H9 (cell line): ENCODE measurements around the gene PCDHGB4. TPM values are rescaled to one million over a fixed set of nuclear protein-coding genes. Genes with fewer than 3 reads are reported as not detected.

Experiments used
- DNase-seq: peaks from one replicate; pipeline ENCODE4 v3.0.0-alpha.2; 2017
- H2AFZ ChIP-seq: one replicate; pipeline ENCODE4 v1.6.1; 2013; ENCODE audit warnings: mild to moderate bottlenecking, low read length, control low read depth, moderate library complexity
- H2AK5ac ChIP-seq: 2 replicates; pipeline ENCODE4 v1.6.1; 2013; ENCODE audit warnings: low read length, control low read depth, mixed read lengths; ENCODE audit not compliant: insufficient read length
- H2BK120ac ChIP-seq: one replicate; pipeline ENCODE4 v1.6.1; 2013; ENCODE audit warnings: low read depth, mild to moderate bottlenecking, low read length, control low read depth, inconsistent platforms; ENCODE audit not compliant: poor library complexity, severe bottlenecking
- H2BK12ac ChIP-seq: 2 replicates; pipeline ENCODE4 v1.6.1; 2013; ENCODE audit warnings: low read length, control low read depth, mixed read lengths, low read depth; ENCODE audit not compliant: insufficient read length
- H2BK15ac ChIP-seq: 2 replicates; pipeline ENCODE4 v1.6.1; 2013; ENCODE audit warnings: low read depth, low read length, control low read depth
- H2BK20ac ChIP-seq: one replicate; pipeline ENCODE4 v1.6.1; 2013; ENCODE audit warnings: low read depth, mild to moderate bottlenecking, low read length, control low read depth, inconsistent platforms; ENCODE audit not compliant: poor library complexity, severe bottlenecking
- H2BK5ac ChIP-seq: 2 replicates; pipeline ENCODE4 v1.6.1; 2013; ENCODE audit warnings: low read length, control low read depth, mixed read lengths; ENCODE audit not compliant: insufficient read length
- H3K14ac ChIP-seq: 2 replicates; pipeline ENCODE4 v1.6.1; 2013; ENCODE audit warnings: low read length, control low read depth; ENCODE audit not compliant: insufficient read depth
- H3K18ac ChIP-seq: 2 replicates; pipeline ENCODE4 v1.6.1; 2013; ENCODE audit warnings: low read depth, mild to moderate bottlenecking, mixed read lengths, low read length, control low read depth; ENCODE audit not compliant: insufficient read length
- H3K23ac ChIP-seq: 2 replicates; pipeline ENCODE4 v1.6.1; 2013; ENCODE audit warnings: low read length, control low read depth, mixed read lengths, low read depth; ENCODE audit not compliant: insufficient read length
- H3K23me2 ChIP-seq: 2 replicates; pipeline ENCODE4 v1.6.1; 2013; ENCODE audit warnings: low read depth, mild to moderate bottlenecking, mixed read lengths, low read length, control low read depth; ENCODE audit not compliant: insufficient read length, poor library complexity, severe bottlenecking
- H3K27ac ChIP-seq: 2 replicates; pipeline ENCODE4 v1.5.1; 2013; ENCODE audit warnings: low read length, control low read depth, mixed read lengths, low read depth; ENCODE audit not compliant: insufficient read length
- H3K27me3 ChIP-seq: 2 replicates; pipeline ENCODE4 v1.6.1; 2013; ENCODE audit warnings: low read length, control low read depth, inconsistent platforms; ENCODE audit not compliant: insufficient read depth
- H3K4ac ChIP-seq: 2 replicates; pipeline ENCODE4 v1.6.1; 2013; ENCODE audit warnings: low read depth, mild to moderate bottlenecking, control low read depth, inconsistent platforms, low read length, moderate library complexity
- H3K4me1 ChIP-seq: 2 replicates; pipeline ENCODE4 v1.6.1; 2013; ENCODE audit warnings: low read length, control low read depth, inconsistent platforms; ENCODE audit not compliant: insufficient read depth
- H3K4me2 ChIP-seq: 2 replicates; pipeline ENCODE4 v1.6.1; 2013; ENCODE audit warnings: low read length, control low read depth, mixed read lengths; ENCODE audit not compliant: insufficient read length, insufficient read depth
- H3K56ac ChIP-seq: 2 replicates; pipeline ENCODE4 v1.6.1; 2013; ENCODE audit warnings: low read depth, mild to moderate bottlenecking, mixed read lengths, low read length, control low read depth; ENCODE audit not compliant: insufficient read length
- H3K79me1 ChIP-seq: 2 replicates; pipeline ENCODE4 v1.6.1; 2013; ENCODE audit warnings: low read depth, mild to moderate bottlenecking, moderate library complexity, low read length, control low read depth, inconsistent platforms; ENCODE audit not compliant: insufficient read depth, poor library complexity, severe bottlenecking
- H3K79me2 ChIP-seq: 2 replicates; pipeline ENCODE4 v1.6.1; 2013; ENCODE audit warnings: low read length, control low read depth, inconsistent platforms; ENCODE audit not compliant: insufficient read depth
- H3K9ac ChIP-seq: 2 replicates; pipeline ENCODE4 v1.6.1; 2013; ENCODE audit warnings: low read length, control low read depth, mixed read lengths; ENCODE audit not compliant: insufficient read length; ENCODE audit errors: extremely low read depth
- H3K9me3 ChIP-seq: one replicate; pipeline ENCODE4 v1.6.1; 2013; ENCODE audit warnings: low read depth, low read length, inconsistent platforms; ENCODE audit not compliant: control insufficient read depth
- H3T11ph ChIP-seq: one replicate; pipeline ENCODE4 v1.6.1; 2013; ENCODE audit warnings: mild to moderate bottlenecking, low read length, control low read depth, inconsistent platforms
- H4K20me1 ChIP-seq: one replicate; pipeline ENCODE4 v1.6.1; 2013; ENCODE audit not compliant: control insufficient read depth, insufficient read length, insufficient read depth
- H4K5ac ChIP-seq: 2 replicates; pipeline ENCODE4 v1.6.1; 2013; ENCODE audit warnings: low read depth, mild to moderate bottlenecking, mixed read lengths, low read length, control low read depth; ENCODE audit not compliant: insufficient read length
- H4K8ac ChIP-seq: replicated peaks from 2 replicates; pipeline ENCODE4 v1.6.1; 2013; ENCODE audit warnings: low read length, control low read depth, mixed read lengths, low read depth; ENCODE audit not compliant: insufficient read length
- H4K91ac ChIP-seq: 2 replicates; pipeline ENCODE4 v1.6.1; 2013; ENCODE audit warnings: low read depth, mild to moderate bottlenecking, moderate library complexity, mixed read lengths, low read length, control low read depth; ENCODE audit not compliant: insufficient read length
- H3K27ac Mint-ChIP-seq, 3 experiments: 2 replicates in 2 of 3; 3 replicates in 1 of 3; pipeline ENCODE4 v1.8.0; 2020 to 2021; ENCODE audit warnings: mixed read lengths in 3 of 3, mild to moderate bottlenecking in 1 of 3, moderate library complexity in 1 of 3
- H3K27me3 Mint-ChIP-seq: 2 replicates; pipeline ENCODE4 v1.8.0; 2021; ENCODE audit warnings: low read depth, mild to moderate bottlenecking, moderate library complexity, mixed read lengths
- H3K36me3 Mint-ChIP-seq, 3 experiments: 2 replicates in 2 of 3; 3 replicates in 1 of 3; pipeline ENCODE4 v1.8.0; 2020 to 2021; ENCODE audit warnings: low read depth in 3 of 3, mixed read lengths in 3 of 3; ENCODE audit not compliant: insufficient read depth in 1 of 3
- H3K4me1 Mint-ChIP-seq, 2 experiments: 2 replicates each; pipeline ENCODE4 v1.8.0; 2020; ENCODE audit warnings: mixed read lengths in 2 of 2
- H3K4me3 Mint-ChIP-seq, 2 experiments: 2 replicates in 1 of 2; 3 replicates in 1 of 2; pipeline ENCODE4 v1.8.0; 2020 to 2021; ENCODE audit warnings: mild to moderate bottlenecking in 2 of 2, mixed read lengths in 2 of 2, moderate library complexity in 1 of 2
- H3K9me3 Mint-ChIP-seq, 2 experiments: 2 replicates in 1 of 2; 3 replicates in 1 of 2; pipeline ENCODE4 v1.8.0; 2020; ENCODE audit warnings: mild to moderate bottlenecking in 2 of 2, mixed read lengths in 2 of 2, moderate library complexity in 1 of 2
- WGBS: extraction: QIAGEN DNeasy Blood & Tissue Kit; methylation state at CpG from one replicate; pipeline ENCODE4 v1.1.7; 2013; ENCODE audit warnings: missing lambda C conversion rate, low lambda C conversion rate, mixed read lengths; ENCODE audit not compliant: insufficient read length; ENCODE audit errors: extremely low coverage; 5-methylcytosine and 5-hydroxymethylcytosine counted together
- total RNA-seq: library from RNA; stranded (reverse); gene quantifications from 2 replicates; pipeline ENCODE4 v1.2.1, GENCODE V29; 2021
- TF ChIP-seq, protein P1 (sequence below): fragments of 200-600 bp; sonication (generic); conservative IDR thresholded peaks from 3 replicates; pipeline ENCODE4 v1.8.0; 2021; ENCODE audit warnings: antibody characterized with exemption, mild to moderate bottlenecking

The PCDHGB4 gene
- total RNA-seq, 1 experiment from 2014 or later = 4.2 TPM

DNA sequence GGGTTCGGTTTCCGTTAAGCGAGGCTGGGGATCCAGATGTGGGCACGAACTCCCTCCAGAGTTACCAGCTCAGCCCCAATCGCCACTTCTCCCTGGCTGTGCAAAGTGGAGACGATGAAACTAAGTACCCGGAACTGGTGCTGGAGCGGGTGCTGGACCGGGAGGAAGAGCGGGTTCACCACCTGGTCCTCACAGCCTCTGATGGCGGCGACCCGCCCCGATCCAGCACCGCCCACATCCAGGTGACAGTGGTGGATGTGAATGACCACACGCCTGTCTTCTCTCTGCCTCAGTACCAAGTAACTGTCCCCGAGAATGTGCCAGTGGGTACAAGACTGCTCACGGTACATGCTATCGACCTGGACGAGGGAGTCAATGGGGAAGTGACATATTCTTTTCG lies 4.2 kb upstream of the PCDHGB4 start:
- H2BK15ac ChIP-seq = no peak overlapping the region
- H4K8ac ChIP-seq = no peak overlapping the region
- H2BK12ac ChIP-seq = no peak overlapping the region
- no peak overlapping the region for H3K27ac Mint-ChIP-seq
- H3K9me3 ChIP-seq = peaks cover 25% of the 10 kb centered on the region
- no peak overlapping the region for H2BK20ac ChIP-seq
- H3K4ac ChIP-seq = no peak overlapping the region
- H3K79me1 ChIP-seq = no peaks in the 10 kb centered on the region
- no peak overlapping the region for H3K14ac ChIP-seq
- 0 out of 2 replicates have a peak, but pooled peaks cover under 1% of the 10 kb centered on the region for H3K4me1 ChIP-seq
- H2AK5ac ChIP-seq = no peak overlapping the region
- DNase-seq = no peak
- H3K9ac ChIP-seq = no peak overlapping the region
- H3K4me2 ChIP-seq = no peak overlapping the region
- TF ChIP-seq, protein P1, sequence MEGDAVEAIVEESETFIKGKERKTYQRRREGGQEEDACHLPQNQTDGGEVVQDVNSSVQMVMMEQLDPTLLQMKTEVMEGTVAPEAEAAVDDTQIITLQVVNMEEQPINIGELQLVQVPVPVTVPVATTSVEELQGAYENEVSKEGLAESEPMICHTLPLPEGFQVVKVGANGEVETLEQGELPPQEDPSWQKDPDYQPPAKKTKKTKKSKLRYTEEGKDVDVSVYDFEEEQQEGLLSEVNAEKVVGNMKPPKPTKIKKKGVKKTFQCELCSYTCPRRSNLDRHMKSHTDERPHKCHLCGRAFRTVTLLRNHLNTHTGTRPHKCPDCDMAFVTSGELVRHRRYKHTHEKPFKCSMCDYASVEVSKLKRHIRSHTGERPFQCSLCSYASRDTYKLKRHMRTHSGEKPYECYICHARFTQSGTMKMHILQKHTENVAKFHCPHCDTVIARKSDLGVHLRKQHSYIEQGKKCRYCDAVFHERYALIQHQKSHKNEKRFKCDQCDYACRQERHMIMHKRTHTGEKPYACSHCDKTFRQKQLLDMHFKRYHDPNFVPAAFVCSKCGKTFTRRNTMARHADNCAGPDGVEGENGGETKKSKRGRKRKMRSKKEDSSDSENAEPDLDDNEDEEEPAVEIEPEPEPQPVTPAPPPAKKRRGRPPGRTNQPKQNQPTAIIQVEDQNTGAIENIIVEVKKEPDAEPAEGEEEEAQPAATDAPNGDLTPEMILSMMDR = no peak
- no peak overlapping the region for H4K91ac ChIP-seq
- H2AFZ ChIP-seq = no peak overlapping the region
- H3K18ac ChIP-seq = no peak overlapping the region
- H2BK5ac ChIP-seq = no peak overlapping the region
- H4K5ac ChIP-seq = no peak overlapping the region
- H3K4me3 Mint-ChIP-seq = no peak overlapping the region
- H3T11ph ChIP-seq = no peak overlapping the region
- no peaks in the 10 kb centered on the region for H3K4me1 Mint-ChIP-seq
- H3K27me3 ChIP-seq = no peaks in the 10 kb centered on the region
- no peak overlapping the region for H2BK120ac ChIP-seq
- H3K56ac ChIP-seq = no peak overlapping the region
- no peaks in the 10 kb centered on the region for H3K79me2 ChIP-seq
- peaks cover 12 to 38% (median 26%) of the 10 kb centered on the region in 3 experiments; a peak in 6 of 7 replicates for H3K36me3 Mint-ChIP-seq
- no peak overlapping the region for H3K27ac ChIP-seq
- peaks cover 66 to 69% of the 10 kb centered on the region in 2 experiments for H3K9me3 Mint-ChIP-seq
- no peak overlapping the region for H3K23ac ChIP-seq
- no CpG with 5 or more reads among the region's 21 CpGs for WGBS
- H3K23me2 ChIP-seq = no peaks in the 10 kb centered on the region
- H3K27me3 Mint-ChIP-seq = peaks cover 7% of the 10 kb centered on the region; the same call in 1 of the 2 replicates
- no peaks in the 10 kb centered on the region for H4K20me1 ChIP-seq
